Adrenal gland (tissue), 5 donors: Measurements from ENCODE around the gene XPR1.

ENCODE experiments used
- CTCF ChIP-seq, 6 experiments: fragments of 450-650 bp in 4 of 6; fragments of 200-600 bp in 2 of 6; sonication (generic) in 1 of 6; IDR thresholded peaks; 1 replicate in 5 of 6; 2 replicates in 1 of 6; pipeline versions ENCODE4 v1.5.1 to v1.8.0; 2016 to 2021; ENCODE audit warnings: antibody characterized with exemption in 6 of 6, mild to moderate bottlenecking in 2 of 6, moderate library complexity in 1 of 6
- POLR2A ChIP-seq, 2 donors: fragments of 450-650 bp; IDR thresholded peaks; one replicate each; pipeline ENCODE4 v1.6.1; 2017; ENCODE audit warnings: antibody characterized with exemption in 2 of 2, mild to moderate bottlenecking in 2 of 2, moderate library complexity in 1 of 2
- donor health status: DM: no; HTN: no; CAD: no.

GRCh38 chr1:180916012-180916770, 284.4 kb downstream of the XPR1 start:
- TF ChIP-seq CTCF (IDR thresholded peaks at IDR 0.05) (no peak), POLR2A (IDR thresholded peaks at IDR 0.05) (no peak)
